HL-60 (cell line): ENCODE results near the gene SUN5.

Experiments
- CTCF ChIP-seq: IDR thresholded peaks from one replicate; pipeline ENCODE4 v1.5.1; 2011; ENCODE audit warnings: low read length, control low read depth, inconsistent platforms; ENCODE audit not compliant: insufficient read depth
- TF ChIP-seq, protein P1 (sequence below): IDR thresholded peaks from 2 replicates; pipeline ENCODE4 v1.6.1; 2012; ENCODE audit warnings: low read depth; ENCODE audit not compliant: insufficient replicate concordance

DNA sequence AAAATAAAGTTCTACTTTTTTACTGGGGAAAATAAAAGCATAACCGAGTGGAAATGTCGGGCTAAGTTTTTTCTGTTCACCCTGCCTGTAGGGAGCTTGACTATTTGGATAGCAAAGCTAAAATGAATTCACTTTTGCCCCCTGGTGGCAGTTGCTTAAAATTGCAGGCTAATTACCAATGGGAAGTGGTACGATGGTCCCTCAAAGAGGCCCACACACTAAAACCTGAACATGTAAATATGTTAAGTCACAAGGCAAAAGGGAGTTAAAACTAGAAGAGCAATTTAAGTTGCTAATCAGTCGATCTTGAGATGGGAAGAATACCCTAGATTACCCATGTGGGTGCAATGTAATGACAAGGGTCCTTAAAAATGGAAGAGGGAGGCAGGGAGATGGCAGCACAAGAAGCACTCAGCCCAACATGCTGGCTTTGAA is 916 bp upstream of the SUN5 start:
- TF ChIP-seq CTCF, result peak; percentile 4
- TF ChIP-seq, protein P1, sequence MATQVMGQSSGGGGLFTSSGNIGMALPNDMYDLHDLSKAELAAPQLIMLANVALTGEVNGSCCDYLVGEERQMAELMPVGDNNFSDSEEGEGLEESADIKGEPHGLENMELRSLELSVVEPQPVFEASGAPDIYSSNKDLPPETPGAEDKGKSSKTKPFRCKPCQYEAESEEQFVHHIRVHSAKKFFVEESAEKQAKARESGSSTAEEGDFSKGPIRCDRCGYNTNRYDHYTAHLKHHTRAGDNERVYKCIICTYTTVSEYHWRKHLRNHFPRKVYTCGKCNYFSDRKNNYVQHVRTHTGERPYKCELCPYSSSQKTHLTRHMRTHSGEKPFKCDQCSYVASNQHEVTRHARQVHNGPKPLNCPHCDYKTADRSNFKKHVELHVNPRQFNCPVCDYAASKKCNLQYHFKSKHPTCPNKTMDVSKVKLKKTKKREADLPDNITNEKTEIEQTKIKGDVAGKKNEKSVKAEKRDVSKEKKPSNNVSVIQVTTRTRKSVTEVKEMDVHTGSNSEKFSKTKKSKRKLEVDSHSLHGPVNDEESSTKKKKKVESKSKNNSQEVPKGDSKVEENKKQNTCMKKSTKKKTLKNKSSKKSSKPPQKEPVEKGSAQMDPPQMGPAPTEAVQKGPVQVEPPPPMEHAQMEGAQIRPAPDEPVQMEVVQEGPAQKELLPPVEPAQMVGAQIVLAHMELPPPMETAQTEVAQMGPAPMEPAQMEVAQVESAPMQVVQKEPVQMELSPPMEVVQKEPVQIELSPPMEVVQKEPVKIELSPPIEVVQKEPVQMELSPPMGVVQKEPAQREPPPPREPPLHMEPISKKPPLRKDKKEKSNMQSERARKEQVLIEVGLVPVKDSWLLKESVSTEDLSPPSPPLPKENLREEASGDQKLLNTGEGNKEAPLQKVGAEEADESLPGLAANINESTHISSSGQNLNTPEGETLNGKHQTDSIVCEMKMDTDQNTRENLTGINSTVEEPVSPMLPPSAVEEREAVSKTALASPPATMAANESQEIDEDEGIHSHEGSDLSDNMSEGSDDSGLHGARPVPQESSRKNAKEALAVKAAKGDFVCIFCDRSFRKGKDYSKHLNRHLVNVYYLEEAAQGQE, result no peak
